Body of pancreas (tissue), 4 donors: ENCODE measurements around the gene TBC1D22B. TPM values are rescaled to one million over a fixed set of nuclear protein-coding genes. Genes with fewer than 3 reads are reported as not detected.

Source experiments
- ATAC-seq: fragments of 150-250 bp; one replicate; pipeline ENCODE4 v1.9.1; 2016
- DNase-seq, 4 donors: peaks; one replicate each; pipeline ENCODE4 v3.0.0-alpha.2; 2019
- H3K27ac ChIP-seq, 4 donors: fragments of 200-600 bp; sonication (generic); 1 replicate in 3 of 4; 2 replicates in 1 of 4; pipeline versions ENCODE4 v1.5.1 to v1.6.1; 2016 to 2019; ENCODE audit warnings: mild to moderate bottlenecking in 1 of 4, mixed read lengths in 1 of 4, moderate library complexity in 1 of 4
- H3K27me3 ChIP-seq, 2 donors: fragments of 200-600 bp; sonication (generic); one replicate each; pipeline ENCODE4 v1.6.0; 2016; ENCODE audit warnings: mild to moderate bottlenecking in 1 of 2
- H3K36me3 ChIP-seq, 2 donors: fragments of 200-600 bp; sonication (generic); replicated peaks in 1 of 2; 2 replicates each; pipeline ENCODE4 v1.5.1; 2016; ENCODE audit warnings: low read depth in 2 of 2; ENCODE audit not compliant: insufficient read depth in 1 of 2
- H3K4me1 ChIP-seq: fragments of 200-600 bp; sonication (generic); one replicate; pipeline ENCODE4 v1.6.0; 2016
- H3K4me3 ChIP-seq, 2 donors: fragments of 200-600 bp; sonication (generic); 1 replicate in 1 of 2; 2 replicates in 1 of 2; pipeline ENCODE4 v1.5.1; 2016 to 2019
- H3K9me3 ChIP-seq, 3 donors: fragments of 200-600 bp; sonication (generic); 1 replicate in 2 of 3; 2 replicates in 1 of 3; pipeline ENCODE4 v1.5.1; 2016
- CTCF ChIP-seq, 7 experiments: fragments of 450-650 bp in 4 of 7; fragments of 200-600 bp in 3 of 7; sonication (generic) in 3 of 7; IDR thresholded peaks; one replicate each; pipeline ENCODE4 v1.5.1; 2016 to 2019; ENCODE audit warnings: antibody characterized with exemption in 7 of 7
- POLR2A ChIP-seq, 3 donors: fragments of 450-650 bp; IDR thresholded peaks; one replicate each; pipeline ENCODE4 v1.6.1; 2016; ENCODE audit warnings: antibody characterized with exemption in 3 of 3, mild to moderate bottlenecking in 2 of 3
- WGBS, 2 donors: methylation state at CpG; one replicate each; pipeline ENCODE4 v1.1.5; 2017; 5-methylcytosine and 5-hydroxymethylcytosine counted together
- intact Hi-C: fragments of 100-400 bp; cut with DNase I; formaldehyde crosslinking; loops from one replicate; pipeline ENCODE4 v1.15.1; 2023
- total RNA-seq, 2 donors: library from RNA; depleted of rRNA; stranded (reverse); fragments of >200 nt; gene quantifications; one replicate each; pipeline ENCODE4 v1.1.0, GENCODE V29; 2016

TBC1D22B gene
- total RNA-seq, 2 donors from 2014 or later = 8.0 to 8.2 TPM

- intact Hi-C loops = no loop called here
- Histone ChIP-seq H3K27ac (no peak overlapping the region), H3K4me3 (no peak overlapping the region), H3K36me3 (no peaks in the 10 kb centered on the region), H3K9me3 (no peaks in the 10 kb centered on the region), H3K4me1 (no peaks in the 10 kb centered on the region), H3K27me3 (no peaks in the 10 kb centered on the region)
- DNase-seq = no peak
- 74 to 76% methylated on average over 6 of the region's 6 CpGs for WGBS, 2 donors
- no peak for ATAC-seq
- TF ChIP-seq POLR2A (IDR thresholded peaks at IDR 0.05) (no peak), CTCF (IDR thresholded peaks at IDR 0.05) (no peak)
These were observed 45.6 kb downstream of the TBC1D22B start for GRCh38 chr6:37303091-37303660.

GRCh38 chr6:37303891-37304503 is 46.4 kb downstream of the TBC1D22B start:
- intact Hi-C loops = no loop called here
- Histone ChIP-seq H3K27ac (no peak overlapping the region), H3K4me3 (no peak overlapping the region), H3K36me3 (no peaks in the 10 kb centered on the region), H3K27me3 (no peaks in the 10 kb centered on the region), H3K4me1 (no peaks in the 10 kb centered on the region), H3K9me3 (no peaks in the 10 kb centered on the region)
- ATAC-seq = no peak
- DNase-seq = no peak
- 66 to 71% methylated on average over 3 of the region's 3 CpGs for WGBS, 2 donors
- TF ChIP-seq CTCF (IDR thresholded peaks at IDR 0.05) = peak in 4 of 7 experiments; percentile 10 to 31 (median 26)
- no peak for TF ChIP-seq POLR2A (IDR thresholded peaks at IDR 0.05)

GRCh38 chr6:37304766-37305165 is 47.2 kb downstream of the TBC1D22B start:
- ATAC-seq (no peak), DNase-seq (no peak)
- 95 to 96% methylated on average over 7 of the region's 7 CpGs for whole genome bisulfite sequencing, 2 donors
- no peaks in the 10 kb centered on the region for H3K36me3 ChIP-seq
- intact Hi-C loops = no loop called here
- TF ChIP-seq CTCF (IDR thresholded peaks at IDR 0.05) (no peak), POLR2A (IDR thresholded peaks at IDR 0.05) (no peak)
- no peak overlapping the region for H3K27ac ChIP-seq
- no peaks in the 10 kb centered on the region for H3K4me1 ChIP-seq
- no peaks in the 10 kb centered on the region for H3K27me3 ChIP-seq
- H3K4me3 ChIP-seq = no peak overlapping the region
- H3K9me3 ChIP-seq = no peaks in the 10 kb centered on the region

- 95 to 96% methylated on average over 2 to 4 of the region's 4 CpGs for WGBS, 2 donors
- Histone ChIP-seq H3K27me3 (no peaks in the 10 kb centered on the region), H3K36me3 (no peaks in the 10 kb centered on the region), H3K4me1 (no peaks in the 10 kb centered on the region), H3K4me3 (no peak overlapping the region), H3K9me3 (no peaks in the 10 kb centered on the region), H3K27ac (no peak overlapping the region)
- ATAC-seq (no peak), DNase-seq (no peak)
- TF ChIP-seq CTCF (IDR thresholded peaks at IDR 0.05) (no peak), POLR2A (IDR thresholded peaks at IDR 0.05) (no peak)
- intact Hi-C loops = no loop called here
These were observed 48.4 kb downstream of the TBC1D22B start for GRCh38 chr6:37305841-37306425.
